ENCODE data around the gene KLHL22.
"Not testable (repeated sequence)": the region's sequence is repeated elsewhere in the genome, so short reads cannot be mapped to it uniquely, and the experiment has no call there.

The KLHL22 gene

DNA sequence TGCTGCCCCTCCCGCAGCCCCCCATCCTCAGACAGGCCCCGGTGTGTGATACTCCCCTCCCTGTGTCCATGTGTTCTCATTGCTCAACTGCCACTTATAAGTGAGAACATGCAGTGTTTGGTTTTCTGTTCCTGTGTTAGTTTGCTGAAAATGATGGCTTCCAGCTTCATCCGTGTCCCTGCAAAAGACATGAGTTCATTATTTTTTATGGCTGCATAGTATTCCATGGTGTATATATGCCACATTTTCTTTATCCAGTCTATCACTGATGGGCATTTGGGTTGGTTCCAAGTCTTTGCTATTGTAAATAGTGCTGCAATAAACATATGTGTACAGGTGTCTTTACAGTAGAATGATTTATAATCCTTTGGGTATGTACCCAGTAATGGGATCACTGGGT is 80.4 kb downstream of the KLHL22 start:
- FAIRE-seq, result not testable (repeated sequence)

- no peak for FAIRE-seq
These were observed 81.1 kb downstream of the KLHL22 start for GRCh38 chr22:20414450-20414849.

DNA sequence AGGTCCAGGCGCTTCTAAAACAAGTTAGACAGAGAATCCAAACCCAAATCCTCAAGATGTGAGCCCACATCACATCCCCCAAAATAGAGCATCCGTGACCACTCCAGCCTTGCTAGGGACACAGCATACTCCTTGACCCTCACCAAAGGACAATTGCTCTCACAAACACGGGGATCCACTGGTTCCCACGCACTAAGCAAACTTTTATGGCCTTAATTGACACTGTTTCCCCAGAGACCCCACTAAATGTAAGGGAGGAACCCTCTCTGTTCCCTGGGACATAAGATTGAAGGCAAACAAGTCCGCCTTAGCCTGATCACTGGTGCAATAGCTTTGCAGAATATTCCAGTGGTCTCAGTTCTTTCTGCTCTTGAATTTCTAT is 81.5 kb downstream of the KLHL22 start:
- FAIRE-seq, result no peak

GRCh38 chr22:20413217-20414058 is 82.2 kb downstream of the KLHL22 start:
- no peak for FAIRE-seq

GRCh38 chr22:20412474-20413216 is 83.0 kb downstream of the KLHL22 start:
- no peak for FAIRE-seq

GRCh38 chr22:20409385-20409784 is 86.2 kb downstream of the KLHL22 start:
- FAIRE-seq, result not testable (repeated sequence)

- no peak for FAIRE-seq
These were observed 86.7 kb downstream of the KLHL22 start for GRCh38 chr22:20408891-20409290.

- FAIRE-seq, result no peak
These were observed 87.8 kb downstream of the KLHL22 start for GRCh38 chr22:20407829-20408228.

GRCh38 chr22:20406686-20407408 is 88.7 kb downstream of the KLHL22 start:
- no peak for FAIRE-seq

- FAIRE-seq, result no peak
These were observed 89.5 kb downstream of the KLHL22 start for GRCh38 chr22:20405931-20406685.

DNA sequence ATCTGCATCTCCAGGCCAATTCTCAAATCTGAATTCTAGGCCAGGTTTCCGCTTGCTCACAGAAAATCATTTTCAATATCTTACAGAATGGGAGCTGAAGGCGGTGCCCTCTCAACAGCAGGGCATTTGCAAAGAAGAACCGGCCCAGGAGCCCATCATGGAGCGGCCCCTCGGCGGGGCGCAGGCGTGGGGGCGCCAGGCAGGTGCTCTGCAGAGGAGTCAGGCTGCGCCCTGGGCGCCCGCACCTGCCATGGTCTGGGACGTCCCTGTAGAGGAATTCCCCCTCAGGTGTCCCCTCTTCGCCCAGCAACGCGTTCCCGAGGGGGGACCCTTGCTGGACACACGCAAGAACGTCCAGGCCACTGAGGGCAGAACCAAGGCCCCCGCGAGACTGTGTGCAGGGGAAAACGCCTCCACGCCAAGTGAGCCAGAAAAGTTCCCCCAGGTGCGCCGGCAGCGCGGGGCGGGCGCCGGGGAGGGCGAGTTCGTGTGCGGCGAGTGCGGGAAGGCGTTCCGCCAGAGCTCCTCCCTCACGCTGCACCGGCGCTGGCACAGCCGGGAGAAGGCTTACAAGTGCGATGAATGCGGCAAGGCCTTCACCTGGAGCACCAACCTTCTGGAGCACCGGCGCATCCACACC is 90.2 kb downstream of the KLHL22 start:
- FAIRE-seq, result no peak

DNA sequence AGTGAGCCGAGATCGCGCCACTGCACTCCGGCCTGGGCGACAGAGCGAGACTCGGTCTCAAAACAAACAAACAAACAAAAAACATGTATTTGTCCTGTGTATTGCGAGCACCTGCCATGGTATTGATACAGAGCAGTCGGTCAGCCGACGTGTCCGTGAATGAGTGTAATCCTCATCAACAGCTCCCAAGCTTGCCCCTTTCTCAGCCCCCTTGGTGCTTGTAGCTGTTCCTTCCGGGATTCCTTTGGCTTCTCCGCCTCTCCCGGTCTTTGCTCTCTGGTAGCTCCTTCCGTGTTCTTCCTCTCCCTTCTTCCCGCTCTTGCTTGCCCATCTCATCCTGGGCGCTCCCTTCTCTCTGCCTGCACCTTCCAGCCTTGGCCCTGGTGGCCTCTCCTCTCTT is 90.7 kb downstream of the KLHL22 start:
- no peak for FAIRE-seq

- FAIRE-seq, result no peak
These were observed 91.8 kb downstream of the KLHL22 start for GRCh38 chr22:20403779-20404140.

DNA sequence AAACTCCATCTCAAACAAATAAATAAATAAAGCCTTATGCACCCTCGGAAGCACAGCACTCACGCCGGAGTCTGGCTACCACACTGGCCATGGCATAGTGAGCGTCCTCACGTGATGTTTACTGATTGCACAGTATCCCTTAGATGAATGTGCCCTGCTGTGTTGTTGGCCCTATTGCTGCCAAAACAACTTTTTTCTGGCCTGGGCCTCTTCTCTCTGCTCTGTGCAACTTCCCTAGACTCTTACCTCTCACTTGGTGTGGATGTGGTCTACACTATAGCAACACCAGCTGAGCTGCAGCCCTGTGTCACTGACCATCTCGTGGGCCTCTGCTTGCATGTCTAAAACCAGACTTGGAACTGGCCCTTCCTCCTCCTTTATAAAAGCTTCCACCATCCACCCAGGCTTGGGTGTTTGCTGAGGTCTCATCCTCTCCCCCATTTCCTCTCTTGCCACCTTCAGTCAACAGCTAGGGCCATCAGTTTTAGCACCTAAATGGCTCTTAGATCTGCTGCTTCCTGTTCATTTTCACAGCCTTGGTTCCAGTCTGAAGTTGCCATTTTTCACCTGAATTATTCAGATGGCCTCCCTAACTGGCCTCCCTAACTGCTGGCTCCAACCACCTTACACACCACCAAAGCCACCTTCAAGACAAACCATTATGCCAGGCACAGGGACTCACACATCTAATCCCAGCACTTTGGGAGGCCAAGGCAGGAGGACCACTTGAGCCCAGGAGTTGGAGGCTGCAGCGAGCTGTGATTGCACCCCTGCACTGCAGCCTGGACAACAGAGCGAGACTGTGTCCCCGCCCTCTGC is 92.4 kb downstream of the KLHL22 start:
- no peak for FAIRE-seq

- FAIRE-seq, result no peak
These were observed 94.1 kb downstream of the KLHL22 start for GRCh38 chr22:20401376-20402014.

DNA sequence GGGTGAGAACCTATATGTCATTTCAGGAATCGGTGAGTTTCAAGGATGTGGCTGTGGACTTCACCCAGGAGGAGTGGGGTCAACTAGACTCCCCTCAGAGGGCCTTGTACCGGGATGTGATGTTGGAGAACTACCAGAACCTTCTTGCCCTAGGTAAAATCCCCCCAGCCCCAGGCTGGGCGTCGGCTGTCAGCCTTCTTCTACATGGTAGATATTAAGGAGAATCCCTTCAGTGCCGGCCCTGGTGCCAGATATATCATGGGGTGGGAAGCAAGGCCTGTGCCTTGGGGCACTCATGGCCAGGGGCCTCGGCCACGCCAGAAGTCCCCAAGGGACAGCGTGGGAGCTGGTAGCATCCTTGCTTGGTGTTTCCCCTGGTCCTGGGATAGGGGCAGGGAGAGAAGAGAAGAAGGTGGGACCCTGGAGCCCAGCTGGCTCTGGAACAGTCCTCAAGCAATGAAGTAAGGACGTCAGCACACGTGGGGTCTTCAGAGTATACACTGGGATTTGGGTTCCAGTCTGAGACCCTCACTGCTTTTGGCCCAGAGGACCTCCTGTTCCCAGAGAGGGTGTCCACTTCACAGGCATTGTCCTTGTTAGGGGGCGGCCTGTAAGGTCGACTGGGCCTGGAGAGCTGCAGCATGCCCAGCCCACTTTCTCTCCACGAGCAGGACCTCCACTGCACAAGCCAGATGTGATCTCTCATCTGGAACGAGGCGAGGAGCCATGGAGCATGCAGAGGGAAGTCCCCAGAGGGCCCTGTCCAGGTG is 94.8 kb downstream of the KLHL22 start:
- no peak for FAIRE-seq

GRCh38 chr22:20399866-20400605 is 95.6 kb downstream of the KLHL22 start:
- no peak for FAIRE-seq

DNA sequence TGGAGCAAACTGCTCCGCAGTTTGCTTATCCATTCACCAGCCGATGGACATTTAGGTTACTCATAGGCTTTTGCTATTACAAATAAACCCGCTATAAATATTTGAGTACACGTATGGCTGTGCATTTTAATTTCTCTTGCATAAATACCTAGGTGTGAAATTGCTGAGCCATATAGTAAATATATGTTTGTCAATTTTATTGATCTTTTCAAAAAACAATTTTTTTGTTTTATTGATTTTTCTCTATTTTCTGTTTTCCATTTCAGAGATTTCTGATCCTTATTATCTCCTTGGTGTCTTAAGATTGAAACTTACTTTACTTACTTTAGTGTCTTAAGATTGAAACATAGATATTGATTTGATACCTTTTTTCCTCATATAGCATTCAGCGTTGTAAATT is 97.2 kb downstream of the KLHL22 start:
- FAIRE-seq, result no peak

- no peak for FAIRE-seq
These were observed 98.1 kb downstream of the KLHL22 start for GRCh38 chr22:20397498-20397897.
